Vagina (tissue), 2 donors: ENCODE measurements around the gene FADS3. TPM values are rescaled to one million over a fixed set of nuclear protein-coding genes. Genes with fewer than 3 reads are reported as not detected.

Experiments used
- DNase-seq, 2 donors: peaks; one replicate each; pipeline ENCODE4 v3.0.0-alpha.2; 2017; ENCODE audit errors: extremely low spot score in 2 of 2
- H3K27ac ChIP-seq: fragments of 200-600 bp; sonication (generic); one replicate; pipeline ENCODE4 v1.5.1; 2019
- H3K27me3 ChIP-seq: fragments of 200-600 bp; sonication (generic); one replicate; pipeline ENCODE4 v1.5.1; 2019
- H3K36me3 ChIP-seq, 2 donors: fragments of 200-600 bp; sonication (generic); one replicate each; pipeline ENCODE4 v1.5.1; 2017 to 2019
- H3K4me1 ChIP-seq: fragments of 200-600 bp; sonication (generic); one replicate; pipeline ENCODE4 v1.5.1; 2019
- H3K4me3 ChIP-seq, 2 donors: fragments of 200-600 bp; sonication (generic); 1 replicate in 1 of 2; 2 replicates in 1 of 2; pipeline ENCODE4 v1.5.1; 2016 to 2019
- H3K9me3 ChIP-seq: fragments of 200-600 bp; sonication (generic); one replicate; pipeline ENCODE4 v1.5.1; 2019
- POLR2A ChIP-seq, 2 donors: fragments of 450-650 bp; IDR thresholded peaks; one replicate each; pipeline ENCODE4 v1.6.1; 2017; ENCODE audit warnings: antibody characterized with exemption in 2 of 2, mild to moderate bottlenecking in 2 of 2, moderate library complexity in 2 of 2
- POLR2AphosphoS5 ChIP-seq, 2 donors: sonication (generic); formaldehyde crosslinking; IDR thresholded peaks; one replicate each; pipeline ENCODE4 v1.9.0; 2017; ENCODE audit warnings: antibody characterized with exemption in 2 of 2, mild to moderate bottlenecking in 2 of 2, low read depth in 1 of 2; ENCODE audit not compliant: insufficient read depth in 1 of 2
- intact Hi-C: fragments of 100-400 bp; cut with DNase I; formaldehyde crosslinking; loops from one replicate; pipeline ENCODE4 v1.15.1; 2023
- total RNA-seq: library from RNA; depleted of rRNA; stranded (reverse); fragments of >200 nt; gene quantifications from one replicate; pipeline ENCODE4 v1.2.3, GENCODE V29; 2016
- TF ChIP-seq, protein P1 (sequence below), 3 experiments: fragments of 450-650 bp in 2 of 3; fragments of 200-600 bp in 1 of 3; sonication (generic) in 1 of 3; IDR thresholded peaks; one replicate each; pipeline ENCODE4 v1.5.1; 2017 to 2019; ENCODE audit warnings: antibody characterized with exemption in 3 of 3, mild to moderate bottlenecking in 2 of 3, moderate library complexity in 2 of 3

Gene FADS3
- total RNA-seq, 1 donor from 2014 or later, result 41.5 TPM

DNA sequence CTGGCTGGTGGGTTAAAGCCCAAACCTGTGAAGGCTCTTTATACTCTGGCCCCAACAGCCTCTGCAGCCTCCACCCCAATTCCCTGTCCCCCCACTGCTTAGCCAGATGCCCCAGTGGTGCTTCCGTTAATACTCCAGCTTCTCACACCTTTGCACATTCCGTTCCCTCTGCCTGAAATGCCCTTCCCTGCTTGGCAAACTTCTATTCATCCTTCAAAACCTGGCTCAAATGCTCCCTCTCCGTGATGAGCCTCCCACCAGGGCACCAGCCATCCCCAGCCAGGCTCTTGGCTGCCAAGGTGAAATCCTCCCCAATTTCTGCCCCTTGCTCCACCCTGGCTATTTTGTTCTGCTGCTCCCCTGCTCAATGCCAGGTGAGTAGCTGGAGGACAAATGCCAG lies 12.5 kb upstream of the FADS3 start:
- Histone ChIP-seq H3K36me3 (peaks cover 0 to 35% of the 10 kb centered on the region in 2 donors), H3K27ac (no peak overlapping the region)

DNA sequence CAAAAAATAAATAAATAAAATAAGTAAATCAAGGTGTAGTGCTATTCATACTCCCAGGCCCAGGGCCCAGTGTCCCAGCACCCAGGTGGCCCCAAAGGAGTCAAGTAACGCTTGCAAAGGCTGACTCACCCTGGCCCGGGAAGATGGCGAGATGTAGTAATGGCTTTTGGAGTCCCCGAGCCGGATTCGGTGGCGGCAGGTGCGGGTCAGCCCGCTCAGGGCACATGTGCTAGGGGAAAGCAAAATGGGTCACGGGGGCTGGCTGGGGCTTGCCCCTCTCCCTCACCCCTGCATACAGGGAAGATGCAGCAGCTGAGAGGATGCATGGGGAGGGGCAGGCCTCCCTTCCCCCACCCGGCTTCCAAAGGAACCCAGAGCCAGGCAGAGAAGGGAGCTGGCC lies 11.0 kb upstream of the FADS3 start:
- H3K9me3 ChIP-seq, result no peaks in the 10 kb centered on the region
- TF ChIP-seq, protein P1, sequence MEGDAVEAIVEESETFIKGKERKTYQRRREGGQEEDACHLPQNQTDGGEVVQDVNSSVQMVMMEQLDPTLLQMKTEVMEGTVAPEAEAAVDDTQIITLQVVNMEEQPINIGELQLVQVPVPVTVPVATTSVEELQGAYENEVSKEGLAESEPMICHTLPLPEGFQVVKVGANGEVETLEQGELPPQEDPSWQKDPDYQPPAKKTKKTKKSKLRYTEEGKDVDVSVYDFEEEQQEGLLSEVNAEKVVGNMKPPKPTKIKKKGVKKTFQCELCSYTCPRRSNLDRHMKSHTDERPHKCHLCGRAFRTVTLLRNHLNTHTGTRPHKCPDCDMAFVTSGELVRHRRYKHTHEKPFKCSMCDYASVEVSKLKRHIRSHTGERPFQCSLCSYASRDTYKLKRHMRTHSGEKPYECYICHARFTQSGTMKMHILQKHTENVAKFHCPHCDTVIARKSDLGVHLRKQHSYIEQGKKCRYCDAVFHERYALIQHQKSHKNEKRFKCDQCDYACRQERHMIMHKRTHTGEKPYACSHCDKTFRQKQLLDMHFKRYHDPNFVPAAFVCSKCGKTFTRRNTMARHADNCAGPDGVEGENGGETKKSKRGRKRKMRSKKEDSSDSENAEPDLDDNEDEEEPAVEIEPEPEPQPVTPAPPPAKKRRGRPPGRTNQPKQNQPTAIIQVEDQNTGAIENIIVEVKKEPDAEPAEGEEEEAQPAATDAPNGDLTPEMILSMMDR (IDR thresholded peaks at IDR 0.05), result no peak
- TF ChIP-seq POLR2AphosphoS5 (IDR thresholded peaks at IDR 0.05; ENCODE audit: insufficient read depth in 1 of 2, low read depth in 1 of 2), result no peak
- no peak for TF ChIP-seq POLR2A (IDR thresholded peaks at IDR 0.05)
- H3K36me3 ChIP-seq, result peaks cover 0 to 35% of the 10 kb centered on the region in 2 donors
- DNase-seq, result no peak
- H3K27me3 ChIP-seq, result no peaks in the 10 kb centered on the region
- no peak overlapping the region for H3K27ac ChIP-seq
- H3K4me1 ChIP-seq, result peaks cover 15% of the 10 kb centered on the region
- no peak overlapping the region for H3K4me3 ChIP-seq
- intact Hi-C loops, result no loop called here

More for the DNA sequence above, 12.5 kb upstream of the FADS3 start:
- H3K4me3 ChIP-seq, result no peak overlapping the region
- TF ChIP-seq POLR2AphosphoS5 (IDR thresholded peaks at IDR 0.05; ENCODE audit: insufficient read depth in 1 of 2, low read depth in 1 of 2) (no peak), POLR2A (IDR thresholded peaks at IDR 0.05) (no peak)
- TF ChIP-seq, protein P1 (IDR thresholded peaks at IDR 0.05), result no peak
- H3K4me1 ChIP-seq, result peaks cover 18% of the 10 kb centered on the region
- no peaks in the 10 kb centered on the region for H3K9me3 ChIP-seq
- H3K27me3 ChIP-seq, result no peaks in the 10 kb centered on the region
- no peak for DNase-seq
- intact Hi-C loops, result no loop called here

DNA sequence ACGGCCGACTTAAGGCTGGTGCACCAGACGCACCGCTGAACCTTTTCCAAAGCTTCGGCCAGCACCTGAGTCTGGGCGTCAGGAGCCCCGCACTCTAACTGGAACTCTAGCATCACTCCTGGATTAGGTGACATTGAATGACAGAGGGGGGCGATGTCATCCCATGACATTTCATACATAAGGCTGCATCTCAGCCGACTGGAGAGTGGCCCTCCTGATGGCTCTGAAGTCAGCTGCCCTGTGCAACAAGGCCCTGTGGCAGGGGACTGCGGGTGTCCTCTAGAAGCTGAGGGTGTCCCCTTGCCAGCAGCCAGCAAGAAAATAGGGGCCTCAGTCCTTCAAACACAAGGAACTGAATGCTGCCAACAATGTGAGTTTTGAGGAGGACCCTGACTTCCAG lies 10.1 kb upstream of the FADS3 start:
- DNase-seq, result no peak
- Histone ChIP-seq H3K36me3 (peaks cover 0 to 34% of the 10 kb centered on the region in 2 donors), H3K4me3 (no peak overlapping the region), H3K4me1 (peaks cover 15% of the 10 kb centered on the region), H3K27ac (no peak overlapping the region), H3K27me3 (no peaks in the 10 kb centered on the region), H3K9me3 (no peaks in the 10 kb centered on the region)
- TF ChIP-seq, protein P1 (IDR thresholded peaks at IDR 0.05), result no peak
- TF ChIP-seq POLR2AphosphoS5 (IDR thresholded peaks at IDR 0.05; ENCODE audit: insufficient read depth in 1 of 2, low read depth in 1 of 2) (no peak), POLR2A (IDR thresholded peaks at IDR 0.05) (no peak)
- intact Hi-C loops, result no loop called here

DNA sequence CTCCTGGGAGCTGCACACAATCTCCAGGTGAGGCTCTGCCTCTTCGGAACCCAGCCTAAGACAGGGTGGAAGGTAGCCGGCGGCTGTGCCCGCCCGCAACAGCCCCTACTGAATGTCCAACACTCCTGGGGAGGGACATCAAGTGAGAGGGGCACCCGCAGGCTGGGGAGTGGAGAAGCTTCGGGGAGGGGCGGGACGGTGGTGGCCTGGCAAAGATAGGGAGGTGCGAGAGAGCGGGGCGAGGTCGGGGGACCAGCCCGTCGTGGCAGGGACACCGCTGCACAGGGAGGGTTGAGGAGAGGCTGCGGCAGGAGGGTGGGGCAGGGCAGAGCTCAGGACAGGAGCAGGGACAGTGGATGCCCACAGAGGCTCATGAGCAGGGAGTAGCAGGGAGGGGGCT lies 8.9 kb upstream of the FADS3 start:
- H3K4me3 ChIP-seq, result no peak overlapping the region
- peak overlapping the region; percentile 45 for H3K27ac ChIP-seq
- peaks cover 0 to 23% of the 10 kb centered on the region in 2 donors for H3K36me3 ChIP-seq
- peaks cover 15% of the 10 kb centered on the region for H3K4me1 ChIP-seq
- no peaks in the 10 kb centered on the region for H3K9me3 ChIP-seq
- TF ChIP-seq, protein P1 (IDR thresholded peaks at IDR 0.05), result no peak
- TF ChIP-seq POLR2A (IDR thresholded peaks at IDR 0.05) (no peak), POLR2AphosphoS5 (IDR thresholded peaks at IDR 0.05; ENCODE audit: insufficient read depth in 1 of 2, low read depth in 1 of 2) (no peak)
- no peaks in the 10 kb centered on the region for H3K27me3 ChIP-seq
- intact Hi-C loops, result no loop called here
- no peak for DNase-seq

DNA sequence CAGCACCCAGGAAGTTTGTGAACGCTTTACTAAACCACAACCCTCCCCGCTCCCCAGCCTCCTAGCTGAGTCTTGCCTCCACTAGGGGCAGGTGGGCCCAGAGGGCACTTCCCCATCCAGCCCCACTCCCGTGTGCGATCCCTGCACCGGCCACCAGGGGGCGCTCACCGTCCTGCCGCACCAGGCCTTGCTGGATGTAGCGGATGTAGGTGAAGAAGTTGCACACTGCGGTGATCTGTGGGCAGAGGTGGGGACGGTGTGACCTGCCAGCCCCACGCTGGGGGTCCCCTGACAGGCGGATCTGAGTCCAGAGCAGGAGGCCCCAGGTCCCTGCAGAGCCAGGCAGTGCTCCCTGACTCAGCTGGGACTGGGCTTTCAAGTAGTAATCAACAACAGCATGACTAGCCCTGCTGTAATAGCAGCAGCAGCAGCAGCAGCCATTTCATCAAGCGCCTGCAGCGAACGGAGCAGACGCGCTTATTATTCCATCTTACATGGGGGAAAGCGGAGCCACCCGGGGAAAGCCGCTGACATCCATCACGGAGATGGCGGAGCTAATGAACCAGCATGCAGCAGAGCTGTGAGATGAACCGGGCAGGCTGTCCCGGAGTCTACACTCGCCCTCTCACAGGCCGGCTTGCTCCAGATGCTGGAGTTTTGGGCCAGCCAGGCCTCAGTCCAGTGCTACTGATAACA lies 7.9 kb upstream of the FADS3 start:
- peaks cover 0 to 18% of the 10 kb centered on the region in 2 donors for H3K36me3 ChIP-seq
- DNase-seq, result no peak
- no peak overlapping the region for H3K4me3 ChIP-seq
- intact Hi-C loops, result loop anchor here (2.0 to 10.0 kb wide), 4 partner anchors 48 to 216 kb away; partner anchors contain the start of genes FEN1 and TMEM258
- no peaks in the 10 kb centered on the region for H3K9me3 ChIP-seq
- H3K27me3 ChIP-seq, result no peaks in the 10 kb centered on the region
- TF ChIP-seq POLR2AphosphoS5 (IDR thresholded peaks at IDR 0.05; ENCODE audit: insufficient read depth in 1 of 2, low read depth in 1 of 2) (peak; percentile 39 to 51), POLR2A (IDR thresholded peaks at IDR 0.05) (no peak)
- TF ChIP-seq, protein P1 (IDR thresholded peaks at IDR 0.05), result peak; percentile 99 to 100 (median 99)
- H3K27ac ChIP-seq, result peak overlapping the region; percentile 56
- peaks cover 15% of the 10 kb centered on the region for H3K4me1 ChIP-seq
